Right ventricle myocardium superior (tissue), 1 donor: ENCODE measurements around the gene ADCK2. TPM values are rescaled to one million over a fixed set of nuclear protein-coding genes. Genes with fewer than 3 reads are reported as not detected.
"Not testable (repeated sequence)": the region's sequence is repeated elsewhere in the genome, so short reads cannot be mapped to it uniquely, and the experiment has no call there.

ENCODE experiments used
- ATAC-seq: fragments of 200-7000 bp; cut with Tn5 transposase; one replicate; pipeline ENCODE4 v1.9.1; 2020; ENCODE audit warnings: mild to moderate bottlenecking; ENCODE audit not compliant: poor library complexity
- DNase-seq: peaks from one replicate; pipeline ENCODE4 v3.0.0-alpha.2; 2020
- intact Hi-C: fragments of 100-400 bp; cut with DNase I; formaldehyde crosslinking; loops from one replicate; pipeline ENCODE4 v1.11.2; 2022
- total RNA-seq: library from RNA; stranded (reverse); fragmentation: NEBNext Ultra II Directional; extraction: Animal tissue kit (Norgen Biotek cat#: 25700); gene quantifications from one replicate; pipeline ENCODE4 v1.2.1, GENCODE V29; 2021
- donor health status: DM: no; HTN: yes; CAD: no; lungs with severe emphysema.

The ADCK2 gene
- total RNA-seq, 1 donor from 2014 or later: 9.2 TPM

DNA sequence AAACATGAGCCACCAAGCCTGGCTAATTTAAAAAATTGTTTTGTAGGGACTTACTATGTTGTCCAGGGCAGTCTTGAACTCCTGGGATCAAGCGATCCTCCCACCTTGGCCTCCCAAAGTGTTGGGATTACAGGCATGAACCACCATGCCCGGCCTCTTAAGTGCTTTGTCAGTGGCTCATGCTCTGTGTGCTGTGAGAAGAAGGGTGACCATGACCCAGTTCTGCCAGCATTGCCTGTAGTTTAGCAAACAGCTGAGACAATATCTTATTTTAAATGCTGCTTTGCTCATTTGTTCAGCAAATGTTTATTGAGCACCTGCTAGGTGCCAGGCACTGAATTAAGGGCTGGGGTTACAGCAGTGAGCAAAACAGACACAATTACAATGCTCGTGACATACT is 9.0 kb downstream of the ADCK2 start:
- intact Hi-C loops: no loop called here
- ATAC-seq: no peak
- no peak for DNase-seq

- intact Hi-C loops: no loop called here
- ATAC-seq (no peak), DNase-seq (no peak)
These were observed 10.9 kb downstream of the ADCK2 start for GRCh38 chr7:140683657-140684056.

DNA sequence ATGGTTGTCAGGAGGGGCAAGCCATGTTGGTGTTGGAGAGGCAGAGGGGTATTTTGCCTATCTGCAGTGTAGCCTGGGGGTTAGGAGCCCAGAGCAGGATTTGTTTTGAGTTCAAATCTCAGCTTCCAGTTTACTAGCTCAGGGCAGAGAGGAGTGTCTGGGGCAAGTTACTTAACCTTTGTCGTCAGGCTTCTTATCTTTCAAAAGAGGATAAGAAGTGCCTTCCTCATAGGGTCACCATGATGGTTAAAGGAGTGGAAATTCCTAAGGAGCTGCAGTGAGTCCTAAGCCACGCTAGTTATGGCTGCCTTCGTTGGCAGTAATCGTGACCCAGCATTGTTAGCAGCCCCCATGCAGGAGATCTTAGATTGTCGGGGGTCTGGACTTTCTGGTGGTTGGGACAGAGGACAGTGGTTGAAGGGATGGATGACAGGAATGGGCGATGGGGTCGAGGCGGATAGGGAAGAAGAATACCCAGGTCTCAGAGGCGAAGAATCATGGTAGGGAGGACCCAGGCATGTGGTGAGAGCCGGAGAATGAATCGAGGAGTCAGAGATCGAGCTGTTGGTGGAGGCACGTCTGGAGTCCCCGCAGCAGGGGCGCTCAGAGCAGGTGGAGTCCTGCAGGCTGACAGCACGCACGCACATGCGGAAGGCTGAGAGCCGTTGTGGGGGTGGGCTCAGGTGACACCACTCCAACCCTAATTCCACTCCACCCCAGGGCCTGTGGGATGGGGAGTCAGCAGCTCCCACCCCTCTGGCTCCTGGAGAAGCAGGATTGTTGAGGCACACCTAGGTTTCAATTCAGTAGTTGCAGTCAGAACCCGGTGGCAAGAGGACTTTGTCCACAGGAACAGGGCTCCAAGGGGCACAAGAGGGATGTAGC is 11.6 kb downstream of the ADCK2 start:
- ATAC-seq (no peak), DNase-seq (no peak)
- intact Hi-C loops: no loop called here

GRCh38 chr7:140685407-140686087 is 12.8 kb downstream of the ADCK2 start:
- DNase-seq (no peak), ATAC-seq (no peak)
- intact Hi-C loops: no loop called here

DNA sequence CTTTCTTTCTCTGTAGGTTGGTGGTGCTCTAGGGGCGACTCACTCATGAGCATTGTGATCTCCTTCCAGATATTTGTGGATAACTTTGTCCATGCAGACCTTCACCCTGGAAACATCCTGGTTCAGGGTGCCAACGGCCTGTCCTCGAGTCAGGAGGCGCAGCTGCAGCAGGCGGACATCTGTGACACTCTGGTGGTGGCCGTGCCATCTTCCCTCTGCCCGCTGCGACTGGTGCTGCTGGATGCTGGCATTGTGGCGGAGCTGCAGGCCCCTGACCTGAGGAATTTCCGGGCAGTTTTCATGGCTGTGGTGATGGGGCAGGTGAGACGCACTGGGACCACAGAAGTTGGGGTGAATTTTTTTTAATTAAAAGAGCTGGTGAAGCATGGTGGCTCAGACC is 14.2 kb downstream of the ADCK2 start:
- ATAC-seq: no peak
- no peak for DNase-seq
- intact Hi-C loops: no loop called here

DNA sequence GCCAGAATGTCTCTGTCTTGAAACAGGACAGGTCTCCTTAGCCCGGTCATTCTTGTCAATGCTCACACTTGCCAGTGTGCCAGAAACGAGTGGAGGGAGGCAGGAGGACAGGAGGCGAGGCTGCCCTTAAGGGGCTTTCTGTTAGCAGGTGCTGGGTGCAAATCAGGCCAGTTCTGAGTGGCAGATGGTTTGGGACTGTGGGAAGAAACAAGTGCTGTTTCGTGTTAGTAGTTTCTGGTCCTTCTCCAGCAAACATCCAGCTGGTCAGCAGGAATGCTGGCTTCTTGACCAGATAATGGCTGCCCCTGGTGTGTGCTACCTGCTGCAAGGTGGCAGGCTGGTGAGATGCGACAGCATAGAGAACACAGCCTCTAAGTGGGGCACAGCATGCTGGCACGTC is 15.6 kb downstream of the ADCK2 start:
- no peak for ATAC-seq
- no peak for DNase-seq
- intact Hi-C loops: no loop called here

DNA sequence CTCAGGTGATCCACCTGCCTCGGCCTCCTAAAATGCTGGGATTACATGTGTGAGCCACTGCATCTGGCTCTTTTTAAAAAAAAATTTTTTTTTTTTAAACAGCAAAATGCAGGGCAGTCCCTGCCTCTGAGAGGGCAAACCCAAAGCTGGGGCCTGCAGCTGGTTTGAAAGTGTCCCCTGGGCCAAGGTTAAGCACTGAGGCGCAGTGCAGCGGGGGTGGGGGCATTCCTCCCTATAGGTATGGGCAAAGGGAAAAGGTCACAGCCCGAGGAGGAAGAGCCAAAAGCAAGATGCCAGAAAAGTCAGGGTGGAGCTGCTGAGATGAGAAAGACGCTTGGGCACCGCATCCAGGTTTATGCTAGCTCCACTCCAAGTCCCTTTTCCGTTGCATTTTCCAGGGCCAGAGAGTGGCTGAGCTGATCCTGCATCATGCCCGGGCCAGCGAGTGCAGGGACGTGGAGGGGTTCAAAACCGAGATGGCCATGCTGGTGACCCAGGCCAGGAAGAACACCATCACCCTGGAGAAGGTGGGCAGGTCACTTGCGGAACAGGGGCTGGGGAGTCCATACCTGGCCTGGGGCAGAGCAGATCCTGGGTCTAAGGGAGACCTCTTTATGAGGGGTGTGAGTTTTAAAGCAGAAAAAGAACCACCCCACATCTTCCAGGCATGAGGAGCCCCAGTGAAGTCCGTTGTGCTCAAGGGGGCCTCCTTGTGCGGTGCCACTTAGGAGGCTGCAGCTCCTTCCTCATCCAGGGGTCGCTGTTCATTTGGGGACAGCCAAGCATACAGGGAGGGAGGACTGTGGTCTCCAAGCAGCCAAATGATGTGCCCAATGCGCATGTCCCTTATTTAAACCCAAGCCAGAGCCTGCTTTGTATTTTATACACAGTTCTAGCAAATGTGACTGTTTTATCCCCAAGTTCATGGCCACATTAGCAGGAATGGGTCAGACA is 16.7 kb downstream of the ADCK2 start:
- DNase-seq (no peak), ATAC-seq (no peak)
- intact Hi-C loops: no loop called here

DNA sequence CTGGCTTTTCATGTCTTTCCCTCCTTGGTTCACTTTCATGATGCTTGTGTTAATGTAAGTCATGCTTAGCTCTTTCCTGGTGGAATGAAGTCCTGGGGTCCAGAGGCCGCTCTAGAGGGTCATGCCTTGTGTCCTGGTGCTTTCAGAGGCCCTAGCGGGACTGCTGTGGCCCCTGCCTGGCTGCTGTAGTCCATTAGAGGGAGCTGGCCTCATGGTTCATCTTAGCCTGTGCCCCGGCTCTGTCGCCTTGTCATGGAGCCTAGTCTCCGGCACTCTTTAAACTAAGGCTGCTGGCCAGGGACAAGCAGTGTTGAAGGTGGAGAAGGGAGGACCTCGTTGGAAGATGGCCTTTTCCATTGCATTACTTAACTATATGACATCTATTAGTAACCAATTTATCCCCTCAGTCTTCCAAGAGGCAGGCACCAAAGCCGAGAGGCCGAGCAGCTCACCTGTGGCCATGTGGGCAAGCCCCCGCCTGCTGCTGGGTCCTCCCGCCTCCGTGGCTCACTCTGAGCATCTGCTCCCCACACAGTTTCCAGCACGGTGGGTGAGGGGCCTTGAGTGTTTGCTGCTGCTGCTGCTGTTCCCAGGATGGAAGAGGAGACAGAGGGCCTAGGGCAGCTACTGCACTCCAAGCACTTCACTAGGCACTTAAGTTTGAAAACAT is 18.8 kb downstream of the ADCK2 start:
- DNase-seq (no peak), ATAC-seq (no peak)
- intact Hi-C loops: no loop called here

- intact Hi-C loops, DNase-seq, ATAC-seq: not testable (repeated sequence)
These were observed 21.1 kb downstream of the ADCK2 start for GRCh38 chr7:140693849-140694248.

GRCh38 chr7:140694592-140694991 is 21.8 kb downstream of the ADCK2 start:
- DNase-seq (no peak), ATAC-seq (no peak)
- intact Hi-C loops: no loop called here

- intact Hi-C loops: no loop called here
- DNase-seq (no peak), ATAC-seq (no peak)
These were observed 22.6 kb downstream of the ADCK2 start for GRCh38 chr7:140695381-140695780.

DNA sequence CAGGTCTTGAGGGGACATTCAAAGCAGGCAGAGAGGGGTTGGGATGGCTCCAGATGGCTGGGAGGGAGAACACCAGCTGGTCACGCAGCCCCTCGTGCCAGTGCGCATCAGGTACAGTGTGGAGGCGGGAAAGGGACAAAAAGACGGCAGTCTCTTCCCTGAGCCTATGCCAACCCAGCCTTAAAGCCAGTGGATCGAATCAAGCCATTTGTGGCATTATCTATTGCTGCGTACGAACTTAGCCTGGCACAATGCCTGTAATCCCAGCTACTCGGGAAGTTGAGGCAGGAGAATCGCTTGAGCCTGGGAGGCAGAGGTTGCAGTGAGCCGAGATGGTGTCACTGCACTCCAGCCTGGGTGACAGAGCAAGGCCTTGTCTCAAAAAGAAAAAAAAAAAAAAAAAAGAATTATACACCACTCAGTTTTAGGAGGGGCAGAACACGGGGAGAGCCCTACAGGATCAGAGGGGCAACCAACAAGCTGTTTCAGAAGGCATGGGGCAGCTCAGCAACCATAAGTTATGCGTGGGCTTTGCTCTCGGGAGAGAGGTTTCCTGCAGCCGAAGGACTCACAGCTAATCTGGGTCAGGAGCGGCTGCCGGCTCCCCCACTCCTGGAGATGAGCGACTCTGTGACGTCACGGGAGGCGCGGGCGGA is 23.4 kb downstream of the ADCK2 start:
- DNase-seq: peak; percentile 98
- ATAC-seq: peak; percentile 98
- intact Hi-C loops: no loop called here

DNA sequence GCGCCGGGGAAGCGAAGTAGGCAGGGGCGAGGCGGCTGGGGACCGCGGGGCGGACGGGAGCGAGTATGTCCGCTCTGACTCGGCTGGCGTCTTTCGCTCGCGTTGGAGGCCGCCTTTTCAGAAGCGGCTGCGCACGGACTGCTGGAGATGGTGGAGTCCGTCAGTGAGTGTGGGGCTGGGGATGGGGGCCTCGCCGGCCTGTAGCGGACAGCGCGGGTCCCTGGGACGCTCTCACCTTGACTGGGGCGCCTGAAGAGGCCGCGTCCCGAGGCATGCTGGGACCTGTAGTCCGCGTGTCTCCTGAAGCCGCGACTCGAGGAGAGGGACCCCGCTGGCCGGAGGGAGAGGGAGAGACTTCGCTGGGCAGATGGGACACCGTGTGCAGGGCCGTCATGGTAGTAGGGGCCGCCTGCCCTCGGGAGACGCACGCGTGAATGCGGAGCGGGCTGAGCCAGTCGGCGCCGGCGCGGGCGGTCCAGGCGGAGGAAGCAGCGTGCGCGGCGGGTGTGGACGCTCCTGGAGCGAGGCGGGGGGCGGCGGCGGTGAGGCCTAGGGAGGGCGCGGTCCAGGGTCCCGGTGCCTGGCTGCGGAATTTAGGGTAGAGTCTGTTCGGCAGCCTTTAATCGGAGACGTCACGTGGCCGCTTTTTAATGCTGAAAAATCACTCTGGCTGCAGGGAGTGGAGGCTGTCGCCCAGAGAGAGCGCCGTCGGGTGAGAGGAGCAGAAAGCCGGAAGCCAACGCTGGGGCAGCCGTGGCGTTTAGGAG is 24.1 kb downstream of the ADCK2 start, which contains the start of gene NDUFB2:
NDUFB2 (plus strand) TSS at position 29 of the 767 bp plus-strand sequence; CDS start at position 66, 37 bp downstream.
- intact Hi-C loops: no loop called here
- peak; percentile 95 for ATAC-seq
- DNase-seq: peak; percentile 86

DNA sequence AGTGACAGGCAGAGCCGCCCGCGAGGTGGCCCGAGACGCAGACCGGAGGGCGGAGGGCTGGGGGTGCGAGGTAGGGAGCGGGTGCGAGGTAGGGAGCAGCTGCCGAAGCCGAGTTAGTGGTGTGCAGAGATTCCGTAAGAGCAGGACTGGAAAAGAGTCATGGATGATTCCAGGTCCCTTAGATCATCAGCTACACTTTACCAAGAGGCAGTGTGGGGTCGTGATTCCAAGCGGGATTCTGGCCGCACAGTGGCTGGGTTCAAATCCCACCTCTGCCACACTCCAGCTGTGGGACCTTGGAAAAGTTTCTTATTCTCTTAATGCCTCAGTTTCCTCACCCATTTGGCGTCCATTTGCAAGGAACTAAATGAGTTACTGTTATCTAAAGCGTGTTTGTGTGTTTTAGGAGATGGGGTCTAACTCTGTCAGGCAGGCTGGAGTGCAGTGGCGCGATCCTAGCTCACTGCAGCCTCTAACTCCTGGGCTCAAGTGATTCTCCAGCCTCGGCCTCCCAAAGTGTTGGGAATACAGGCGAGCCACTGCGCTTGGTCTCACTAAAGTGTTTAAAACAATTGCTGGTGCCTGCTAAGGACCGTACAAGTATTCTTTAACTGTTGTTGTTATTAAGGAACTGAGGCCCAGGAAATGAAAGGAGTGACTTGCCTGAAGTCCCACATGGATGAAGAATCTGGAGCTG is 24.9 kb downstream of the ADCK2 start:
- no peak for ATAC-seq
- intact Hi-C loops: no loop called here
- DNase-seq: no peak

- intact Hi-C loops: no loop called here
- ATAC-seq (no peak), DNase-seq (peak; percentile 58)
These were observed 25.7 kb downstream of the ADCK2 start for GRCh38 chr7:140698477-140698876.

DNA sequence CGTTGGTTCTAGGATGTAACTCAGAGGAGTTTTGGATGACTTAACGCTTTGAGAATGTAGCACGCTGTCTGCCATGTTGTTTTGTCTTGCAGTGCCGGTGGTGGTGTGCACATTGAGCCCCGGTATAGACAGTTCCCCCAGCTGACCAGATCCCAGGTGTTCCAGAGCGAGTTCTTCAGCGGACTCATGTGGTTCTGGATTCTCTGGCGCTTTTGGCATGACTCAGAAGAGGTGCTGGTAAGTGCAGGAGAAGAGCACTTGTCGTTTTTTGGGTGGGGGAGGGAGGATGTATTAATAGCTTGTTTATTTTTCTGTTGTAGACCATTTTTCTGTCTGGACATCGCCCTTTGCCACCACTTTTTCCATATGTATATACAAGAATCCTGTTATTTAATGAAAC is 30.0 kb downstream of the ADCK2 start:
- DNase-seq: no peak
- ATAC-seq: no peak
- intact Hi-C loops: no loop called here

- intact Hi-C loops: no loop called here
- no peak for DNase-seq
- ATAC-seq: no peak
These were observed 31.5 kb downstream of the ADCK2 start for GRCh38 chr7:140704205-140704604.
